OCI-LY1 (cell line): ENCODE measurements around the gene C19orf47.
A peak's percentile ranks its signal among the peaks of the same experiment; 100 is the strongest.

Experiments
- H2AFZ ChIP-seq: fragments of 200-600 bp; sonication (generic), shearing (Covaris generic); 2 replicates; pipeline ENCODE4 v1.6.0; 2014; ENCODE audit warnings: antibody characterized with exemption, mild to moderate bottlenecking, low read length
- H3F3A ChIP-seq: fragments of 200-600 bp; sonication (generic), shearing (Covaris generic); 2 replicates; pipeline ENCODE4 v1.6.0; 2014; ENCODE audit warnings: mild to moderate bottlenecking, antibody characterized with exemption, low read length, moderate library complexity; ENCODE audit not compliant: insufficient read depth
- H3K27ac ChIP-seq: fragments of 200-600 bp; sonication (generic); 2 replicates; pipeline ENCODE4 v1.5.1; 2014; ENCODE audit warnings: low read length, mixed run types, mild to moderate bottlenecking, low read depth; ENCODE audit not compliant: poor library complexity, severe bottlenecking
- H3K27me3 ChIP-seq: fragments of 200-600 bp; sonication (generic); 2 replicates; pipeline ENCODE4 v1.6.0; 2014; ENCODE audit warnings: antibody characterized with exemption, mild to moderate bottlenecking, low read length, moderate library complexity; ENCODE audit not compliant: insufficient read depth
- H3K36me3 ChIP-seq: fragments of 200-600 bp; sonication (generic); 2 replicates; pipeline ENCODE4 v1.6.1; 2014; ENCODE audit warnings: mild to moderate bottlenecking, antibody characterized with exemption, low read length, moderate library complexity, mixed read lengths; ENCODE audit not compliant: insufficient read depth
- H3K4me1 ChIP-seq: fragments of 200-600 bp; sonication (generic); 2 replicates; pipeline ENCODE4 v1.5.1; 2014; ENCODE audit warnings: mild to moderate bottlenecking, low read length, moderate library complexity; ENCODE audit not compliant: insufficient read depth, severe bottlenecking
- H3K4me2 ChIP-seq: fragments of 200-600 bp; sonication (generic), shearing (Covaris generic); 2 replicates; pipeline ENCODE4 v1.6.1; 2014; ENCODE audit warnings: low read length
- H3K4me3 ChIP-seq: fragments of 200-600 bp; sonication (generic); 2 replicates; pipeline ENCODE4 v1.5.1; 2014; ENCODE audit warnings: low read length, low read depth, mild to moderate bottlenecking, mixed read lengths; ENCODE audit not compliant: poor library complexity, severe bottlenecking
- H3K79me2 ChIP-seq: fragments of 200-600 bp; shearing (Covaris generic); 2 replicates; pipeline ENCODE4 v1.6.1; 2016; ENCODE audit warnings: mixed run types, low read length, mixed read lengths; ENCODE audit not compliant: insufficient read depth
- H3K9ac ChIP-seq: fragments of 200-600 bp; sonication (generic), shearing (Covaris generic); 2 replicates; pipeline ENCODE4 v1.6.1; 2014; ENCODE audit warnings: mild to moderate bottlenecking, low read length, mixed read lengths
- H3K9me2 ChIP-seq: fragments of 200-600 bp; sonication (generic), shearing (Covaris generic); 2 replicates; pipeline ENCODE4 v1.6.1; 2014; ENCODE audit warnings: low read depth, mild to moderate bottlenecking, low read length, mixed read lengths
- H3K9me3 ChIP-seq: fragments of 200-600 bp; shearing (Covaris generic); 2 replicates; pipeline ENCODE4 v1.6.1; 2014; ENCODE audit warnings: low read length, mixed read lengths
- H4K20me1 ChIP-seq: fragments of 200-600 bp; sonication (generic), shearing (Covaris generic); 2 replicates; pipeline ENCODE4 v1.6.0; 2016; ENCODE audit warnings: mild to moderate bottlenecking, low read length; ENCODE audit not compliant: insufficient read depth
- EZH2 ChIP-seq: fragments of 200-600 bp; sonication (generic), shearing (Covaris generic); IDR thresholded peaks from 2 replicates; pipeline ENCODE4 v1.8.0; 2017; ENCODE audit warnings: borderline replicate concordance, mixed run types, mild to moderate bottlenecking, antibody characterized with exemption, low read length, moderate library complexity, mixed read lengths
- TF ChIP-seq, protein P1 (sequence below): fragments of 200-600 bp; sonication (generic), shearing (Covaris generic); IDR thresholded peaks from 2 replicates; pipeline ENCODE4 v1.5.1; 2017; ENCODE audit warnings: mild to moderate bottlenecking, antibody characterized with exemption, low read length, moderate library complexity, mixed read lengths

The C19orf47 gene

DNA sequence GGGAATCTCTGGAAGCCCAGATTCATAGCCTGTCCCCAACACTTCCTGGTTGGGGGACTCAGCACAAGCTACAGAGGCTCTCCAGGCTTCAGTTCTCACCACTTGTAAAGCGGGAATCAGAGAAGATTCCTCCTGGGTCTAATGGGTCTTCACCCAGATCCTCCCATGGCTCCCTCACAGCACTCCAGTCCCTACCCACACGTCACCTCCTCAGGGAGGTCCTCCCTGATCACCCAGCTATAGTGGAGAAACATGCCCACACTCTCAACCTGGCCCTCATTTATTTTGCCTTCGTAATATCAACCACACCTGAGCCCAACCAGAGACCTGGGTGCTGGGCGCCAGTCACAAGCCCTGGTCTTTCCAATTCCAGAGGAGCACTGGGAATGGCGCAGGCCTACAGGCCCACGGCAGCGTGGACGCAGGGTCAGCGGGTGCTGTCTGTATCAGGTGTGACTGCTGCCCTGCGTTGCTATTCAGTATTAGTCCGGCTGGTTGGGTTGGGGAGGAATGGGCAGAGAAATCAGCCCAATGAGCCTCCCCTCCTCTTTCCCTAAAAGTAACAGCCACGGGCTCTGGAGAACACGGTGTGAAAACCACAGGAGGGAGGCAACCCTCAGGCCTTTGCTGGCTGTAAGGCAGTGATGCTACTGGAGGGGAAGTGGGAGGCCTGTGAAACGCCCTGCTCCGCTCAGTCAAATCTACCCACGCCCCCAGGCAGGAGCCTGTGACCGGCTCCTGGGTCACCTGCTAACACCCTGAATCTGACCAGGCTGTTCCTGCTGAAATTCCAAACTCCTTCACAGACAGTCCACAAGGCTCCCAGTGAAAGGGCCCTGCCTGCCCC is 68.2 kb downstream of the C19orf47 start:
- Histone ChIP-seq H2AFZ (no peak overlapping the region), H3K9me3 (no peaks in the 10 kb centered on the region), H3K36me3 (no peaks in the 10 kb centered on the region; the same call in 1 of the 2 replicates), H3K27me3 (no peaks in the 10 kb centered on the region), H3K4me2 (peak overlapping the region; percentile 95), H3K9ac (peak overlapping the region; percentile 60; the same call in 1 of the 2 replicates), H3K4me1 (peaks cover 88% of the 10 kb centered on the region), H3K27ac (peak overlapping the region; percentile 97), H4K20me1 (no peaks in the 10 kb centered on the region), H3K9me2 (no peaks in the 10 kb centered on the region), H3F3A (0 out of 2 replicates have a peak, but pooled peaks cover 5% of the 10 kb centered on the region), H3K4me3 (peak overlapping the region; percentile 56), H3K79me2 (peaks cover 80% of the 10 kb centered on the region)
- TF ChIP-seq EZH2 = no peak
- TF ChIP-seq, protein P1, sequence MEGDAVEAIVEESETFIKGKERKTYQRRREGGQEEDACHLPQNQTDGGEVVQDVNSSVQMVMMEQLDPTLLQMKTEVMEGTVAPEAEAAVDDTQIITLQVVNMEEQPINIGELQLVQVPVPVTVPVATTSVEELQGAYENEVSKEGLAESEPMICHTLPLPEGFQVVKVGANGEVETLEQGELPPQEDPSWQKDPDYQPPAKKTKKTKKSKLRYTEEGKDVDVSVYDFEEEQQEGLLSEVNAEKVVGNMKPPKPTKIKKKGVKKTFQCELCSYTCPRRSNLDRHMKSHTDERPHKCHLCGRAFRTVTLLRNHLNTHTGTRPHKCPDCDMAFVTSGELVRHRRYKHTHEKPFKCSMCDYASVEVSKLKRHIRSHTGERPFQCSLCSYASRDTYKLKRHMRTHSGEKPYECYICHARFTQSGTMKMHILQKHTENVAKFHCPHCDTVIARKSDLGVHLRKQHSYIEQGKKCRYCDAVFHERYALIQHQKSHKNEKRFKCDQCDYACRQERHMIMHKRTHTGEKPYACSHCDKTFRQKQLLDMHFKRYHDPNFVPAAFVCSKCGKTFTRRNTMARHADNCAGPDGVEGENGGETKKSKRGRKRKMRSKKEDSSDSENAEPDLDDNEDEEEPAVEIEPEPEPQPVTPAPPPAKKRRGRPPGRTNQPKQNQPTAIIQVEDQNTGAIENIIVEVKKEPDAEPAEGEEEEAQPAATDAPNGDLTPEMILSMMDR = no peak

DNA sequence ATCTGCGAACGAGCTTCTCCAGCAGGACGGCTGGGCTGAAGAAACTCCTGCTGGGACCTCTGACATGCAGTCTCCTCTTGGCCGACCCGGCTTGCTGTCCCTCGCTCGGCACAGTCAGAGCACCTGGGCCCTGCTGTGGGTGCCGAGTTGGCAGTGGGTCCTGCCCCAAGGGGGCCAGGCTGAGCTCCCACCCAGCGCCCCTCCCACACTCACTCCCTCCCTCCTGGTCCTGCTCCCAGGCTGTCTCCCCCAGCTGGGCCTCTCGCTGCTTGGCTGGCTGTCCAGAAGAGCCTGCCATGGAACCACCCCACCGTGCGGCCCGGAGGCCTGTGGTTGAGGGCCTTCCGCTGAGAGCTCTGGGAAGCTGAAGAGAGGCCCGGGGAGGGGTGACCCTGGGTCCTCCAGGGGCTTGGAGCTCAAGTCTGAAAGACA is 69.1 kb downstream of the C19orf47 start:
- Histone ChIP-seq H2AFZ (no peak overlapping the region), H4K20me1 (no peaks in the 10 kb centered on the region), H3K9me3 (no peaks in the 10 kb centered on the region), H3K4me2 (peak overlapping the region; percentile 95), H3K4me1 (peaks cover 94% of the 10 kb centered on the region), H3K36me3 (no peaks in the 10 kb centered on the region; the same call in 1 of the 2 replicates), H3K9me2 (no peaks in the 10 kb centered on the region), H3K4me3 (peak overlapping the region; percentile 56), H3K27ac (peak overlapping the region; percentile 97), H3K9ac (peak overlapping the region; percentile 56; the same call in 1 of the 2 replicates), H3F3A (0 out of 2 replicates have a peak, but pooled peaks cover 5% of the 10 kb centered on the region), H3K79me2 (peaks cover 84% of the 10 kb centered on the region), H3K27me3 (no peaks in the 10 kb centered on the region)
- TF ChIP-seq EZH2 = no peak
- TF ChIP-seq, protein P1 = no peak

DNA sequence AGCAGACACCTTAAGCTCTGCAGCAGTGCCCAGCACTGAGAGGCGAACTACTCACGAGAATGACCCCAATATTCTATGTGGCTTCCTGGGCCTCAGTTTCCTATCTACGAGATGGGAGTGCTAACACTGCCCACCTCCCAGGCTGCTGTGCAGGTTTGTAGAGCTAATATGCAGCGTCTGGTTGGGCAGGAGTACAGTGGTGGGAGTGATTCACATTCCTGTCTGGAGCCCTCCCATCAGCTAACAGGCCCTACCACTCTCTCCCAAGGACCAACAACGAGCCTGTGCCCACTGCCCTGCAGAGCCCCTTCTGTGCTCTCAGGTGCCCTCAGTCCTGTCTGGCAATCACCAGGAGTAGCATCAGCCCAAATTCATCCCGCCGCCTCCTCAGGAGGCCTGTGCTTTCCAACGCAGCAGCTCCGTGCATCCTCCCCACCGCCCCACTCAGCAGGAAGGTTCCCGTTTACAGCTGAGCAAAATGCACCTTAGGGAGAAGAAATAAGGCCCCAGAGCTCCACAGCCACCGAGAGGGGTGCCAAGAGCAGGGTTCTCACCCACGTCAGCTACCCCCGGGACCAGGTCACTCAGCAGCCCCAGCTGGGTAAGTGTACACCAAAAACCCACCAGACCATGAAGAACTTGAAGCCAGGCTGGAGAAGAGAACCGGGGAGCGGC is 69.7 kb downstream of the C19orf47 start:
- Histone ChIP-seq H3K27ac (peak overlapping the region; percentile 97), H3K4me2 (peak overlapping the region; percentile 95), H3K9me3 (no peaks in the 10 kb centered on the region), H3K4me1 (peaks cover 89% of the 10 kb centered on the region), H3K4me3 (peak overlapping the region; percentile 56), H3K9ac (peak overlapping the region; percentile 56; the same call in 1 of the 2 replicates), H3K36me3 (no peaks in the 10 kb centered on the region; the same call in 1 of the 2 replicates), H2AFZ (no peak overlapping the region), H3F3A (0 out of 2 replicates have a peak, but pooled peaks cover 5% of the 10 kb centered on the region), H3K79me2 (peaks cover 84% of the 10 kb centered on the region), H4K20me1 (no peaks in the 10 kb centered on the region), H3K27me3 (no peaks in the 10 kb centered on the region), H3K9me2 (no peaks in the 10 kb centered on the region)
- TF ChIP-seq, protein P1 = no peak
- no peak for TF ChIP-seq EZH2
